Muscle layer of colon (tissue), 2 donors: ENCODE results near the gene ENTPD3.

Experiments
- H3K27ac ChIP-seq: one replicate; pipeline ENCODE4 v1.7.0; 2013; ENCODE audit warnings: low read depth, mild to moderate bottlenecking, low read length, moderate library complexity
- H3K27me3 ChIP-seq, 2 donors: one replicate each; pipeline ENCODE4 v1.7.0; 2013; ENCODE audit warnings: low read length in 2 of 2, mild to moderate bottlenecking in 2 of 2; ENCODE audit not compliant: insufficient read depth in 2 of 2, control insufficient read depth in 1 of 2
- H3K36me3 ChIP-seq: one replicate; pipeline ENCODE4 v1.7.0; 2013; ENCODE audit warnings: mild to moderate bottlenecking, low read length; ENCODE audit not compliant: insufficient read depth
- H3K4me1 ChIP-seq: one replicate; pipeline ENCODE4 v1.7.0; 2013; ENCODE audit warnings: mild to moderate bottlenecking, low read length; ENCODE audit not compliant: insufficient read depth
- H3K4me3 ChIP-seq, 2 donors: one replicate each; pipeline ENCODE4 v1.7.0; 2013; ENCODE audit warnings: low read length in 2 of 2, low read depth in 1 of 2, mild to moderate bottlenecking in 1 of 2, moderate library complexity in 1 of 2
- H3K9ac ChIP-seq: one replicate; pipeline ENCODE4 v1.7.0; 2013; ENCODE audit warnings: low read length
- H3K9me3 ChIP-seq: one replicate; pipeline ENCODE4 v1.7.0; 2013; ENCODE audit warnings: mild to moderate bottlenecking, low read length
- donor health status: abdominal sarcoma.
- donor health status: Adenocarcinoma of cecum.

Gene ENTPD3

GRCh38 chr3:40407007-40407406, 20.0 kb downstream of the ENTPD3 start:
- Histone ChIP-seq H3K9ac (no peak overlapping the region), H3K9me3 (no peaks in the 10 kb centered on the region), H3K4me3 (no peak overlapping the region), H3K4me1 (no peaks in the 10 kb centered on the region), H3K27ac (no peak overlapping the region), H3K36me3 (no peaks in the 10 kb centered on the region), H3K27me3 (no peaks in the 10 kb centered on the region)

GRCh38 chr3:40407611-40408010, 20.6 kb downstream of the ENTPD3 start:
- H3K36me3 ChIP-seq, result no peaks in the 10 kb centered on the region
- H3K27me3 ChIP-seq, result no peaks in the 10 kb centered on the region
- no peak overlapping the region for H3K27ac ChIP-seq
- no peak overlapping the region for H3K9ac ChIP-seq
- H3K9me3 ChIP-seq, result no peaks in the 10 kb centered on the region
- H3K4me1 ChIP-seq, result no peaks in the 10 kb centered on the region
- H3K4me3 ChIP-seq, result no peak overlapping the region

- Histone ChIP-seq H3K9me3 (no peaks in the 10 kb centered on the region), H3K4me3 (no peak overlapping the region), H3K36me3 (no peaks in the 10 kb centered on the region), H3K27ac (no peak overlapping the region), H3K27me3 (no peaks in the 10 kb centered on the region), H3K4me1 (no peaks in the 10 kb centered on the region), H3K9ac (no peak overlapping the region)
Observed at GRCh38 chr3:40414270-40414669, 27.3 kb downstream of the ENTPD3 start.

GRCh38 chr3:40417845-40418543, 31.0 kb downstream of the ENTPD3 start:
- H3K9ac ChIP-seq, result no peak overlapping the region
- H3K27me3 ChIP-seq, result no peaks in the 10 kb centered on the region
- peaks cover 4% of the 10 kb centered on the region for H3K36me3 ChIP-seq
- no peak overlapping the region for H3K27ac ChIP-seq
- no peak overlapping the region for H3K4me3 ChIP-seq
- H3K4me1 ChIP-seq, result no peaks in the 10 kb centered on the region
- H3K9me3 ChIP-seq, result no peaks in the 10 kb centered on the region

- no peak overlapping the region for H3K9ac ChIP-seq
- no peaks in the 10 kb centered on the region for H3K27me3 ChIP-seq
- H3K27ac ChIP-seq, result no peak overlapping the region
- no peaks in the 10 kb centered on the region for H3K9me3 ChIP-seq
- H3K36me3 ChIP-seq, result peaks cover 4% of the 10 kb centered on the region
- no peaks in the 10 kb centered on the region for H3K4me1 ChIP-seq
- no peak overlapping the region for H3K4me3 ChIP-seq
Observed at GRCh38 chr3:40422861-40423260, 35.9 kb downstream of the ENTPD3 start.

- H3K36me3 ChIP-seq, result no peaks in the 10 kb centered on the region
Observed at GRCh38 chr3:40427045-40427669, 40.2 kb downstream of the ENTPD3 start.

GRCh38 chr3:40432793-40433192, 45.8 kb downstream of the ENTPD3 start:
- Histone ChIP-seq H3K36me3 (no peaks in the 10 kb centered on the region), H3K9me3 (no peaks in the 10 kb centered on the region), H3K9ac (no peak overlapping the region), H3K4me3 (no peak overlapping the region), H3K27me3 (no peaks in the 10 kb centered on the region), H3K4me1 (no peaks in the 10 kb centered on the region), H3K27ac (no peak overlapping the region)

More at GRCh38 chr3:40427045-40427669, 40.2 kb downstream of the ENTPD3 start:
- Histone ChIP-seq H3K4me3 (no peak overlapping the region), H3K27me3 (no peaks in the 10 kb centered on the region), H3K27ac (no peak overlapping the region), H3K9ac (no peak overlapping the region), H3K9me3 (no peaks in the 10 kb centered on the region), H3K4me1 (no peaks in the 10 kb centered on the region)

GRCh38 chr3:40437889-40438288, 50.9 kb downstream of the ENTPD3 start:
- H3K4me3 ChIP-seq, result no peak overlapping the region
- H3K4me1 ChIP-seq, result no peaks in the 10 kb centered on the region
- no peak overlapping the region for H3K27ac ChIP-seq
- H3K36me3 ChIP-seq, result no peaks in the 10 kb centered on the region
- no peaks in the 10 kb centered on the region for H3K27me3 ChIP-seq
- no peaks in the 10 kb centered on the region for H3K9me3 ChIP-seq
- H3K9ac ChIP-seq, result no peak overlapping the region

- H3K9ac ChIP-seq, result no peak overlapping the region
- H3K4me3 ChIP-seq, result no peak overlapping the region
- peaks cover 19% of the 10 kb centered on the region for H3K36me3 ChIP-seq
- no peaks in the 10 kb centered on the region for H3K9me3 ChIP-seq
- H3K4me1 ChIP-seq, result no peaks in the 10 kb centered on the region
- H3K27ac ChIP-seq, result no peak overlapping the region
- no peaks in the 10 kb centered on the region for H3K27me3 ChIP-seq
Observed at GRCh38 chr3:40445062-40445461, 58.1 kb downstream of the ENTPD3 start.

- Histone ChIP-seq H3K4me3 (no peak overlapping the region), H3K9me3 (no peaks in the 10 kb centered on the region), H3K9ac (no peak overlapping the region), H3K27ac (no peak overlapping the region), H3K27me3 (no peaks in the 10 kb centered on the region), H3K36me3 (peaks cover 23% of the 10 kb centered on the region), H3K4me1 (no peaks in the 10 kb centered on the region)
Observed at GRCh38 chr3:40445880-40446279, 58.9 kb downstream of the ENTPD3 start.

- Histone ChIP-seq H3K9me3 (no peaks in the 10 kb centered on the region), H3K27me3 (no peaks in the 10 kb centered on the region), H3K4me1 (peaks cover 6% of the 10 kb centered on the region), H3K36me3 (peaks cover 21% of the 10 kb centered on the region), H3K9ac (no peak overlapping the region), H3K27ac (no peak overlapping the region), H3K4me3 (no peak overlapping the region)
Observed at GRCh38 chr3:40450438-40450837, 63.5 kb downstream of the ENTPD3 start.

- Histone ChIP-seq H3K4me1 (peaks cover 6% of the 10 kb centered on the region), H3K27ac (no peak overlapping the region), H3K9ac (no peak overlapping the region), H3K9me3 (no peaks in the 10 kb centered on the region), H3K4me3 (no peak overlapping the region), H3K27me3 (no peaks in the 10 kb centered on the region), H3K36me3 (peaks cover 10% of the 10 kb centered on the region)
Observed at GRCh38 chr3:40451551-40451950, 64.6 kb downstream of the ENTPD3 start.
